ENCODE results near the gene EYA4. TPM values are rescaled to one million over a fixed set of nuclear protein-coding genes. Genes with fewer than 3 reads are reported as not detected.

The EYA4 gene
- total RNA-seq, 2 experiments from 2014 or later: not detected

DNA sequence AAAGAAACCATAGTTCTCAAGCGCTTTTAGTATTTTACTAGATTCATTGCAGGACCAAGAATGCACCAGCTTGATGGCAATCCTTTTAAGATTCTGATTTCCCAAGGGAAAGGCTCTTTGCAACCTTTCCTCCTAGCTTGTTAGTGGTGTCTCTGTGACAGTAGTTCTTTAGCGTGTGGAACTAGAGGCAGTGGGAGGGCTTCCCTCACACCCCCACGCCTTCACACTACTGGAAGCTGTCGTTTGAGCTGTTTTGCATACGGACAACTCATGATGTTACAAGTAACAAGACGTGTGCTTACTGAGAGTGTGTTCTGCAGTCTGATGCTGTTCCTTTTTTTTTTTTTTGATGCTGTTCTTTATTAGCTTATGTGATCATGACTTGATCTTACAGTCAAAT lies 34.1 kb downstream of the EYA4 start:
- Histone ChIP-seq H3K27me3 (ENCODE audit: control insufficient read depth in 1 of 2, insufficient read depth in 2 of 2, low read length in 2 of 2) (no peaks in the 10 kb centered on the region), H3K36me3 (ENCODE audit: insufficient read depth, low read length) (no peaks in the 10 kb centered on the region), H3K9me3 (ENCODE audit: control insufficient read depth in 1 of 2, insufficient read depth in 1 of 2, low read length in 2 of 2) (no peaks in the 10 kb centered on the region), H3K4me3 (ENCODE audit: low read length) (no peak overlapping the region), H3K27ac (ENCODE audit: low read depth in 1 of 2, low read length in 2 of 2) (no peak overlapping the region), H3K4me1 (ENCODE audit: insufficient read depth, low read length) (no peaks in the 10 kb centered on the region)
- TF ChIP-seq CTCF (IDR thresholded peaks at IDR 0.05): no peak
- Mint-ChIP-seq H3K36me3 (ENCODE audit: low read depth) (no peaks in the 10 kb centered on the region), H3K4me1 (ENCODE audit: low read depth) (no peaks in the 10 kb centered on the region), H3K27ac (no peak overlapping the region), H3K9me3 (no peaks in the 10 kb centered on the region), H3K27me3 (no peaks in the 10 kb centered on the region), H3K4me3 (no peak overlapping the region)
- ChIA-PET POLR2A (no interaction called here), CTCF (no interaction called here)
- no peak for DNase-seq
- no peak for ATAC-seq (ENCODE audit: poor library complexity)
- intact Hi-C loops (cut with DNase I, micrococcal nuclease): no loop called here

GRCh38 chr6:133277228-133277899 lies 36.2 kb downstream of the EYA4 start:
- Mint-ChIP-seq H3K36me3 (ENCODE audit: low read depth) (no peaks in the 10 kb centered on the region), H3K4me3 (no peak overlapping the region), H3K27me3 (no peaks in the 10 kb centered on the region), H3K27ac (no peak overlapping the region), H3K9me3 (no peaks in the 10 kb centered on the region), H3K4me1 (ENCODE audit: low read depth) (no peaks in the 10 kb centered on the region)
- DNase-seq (no peak), ATAC-seq (ENCODE audit: poor library complexity) (no peak)
- Histone ChIP-seq H3K4me1 (ENCODE audit: insufficient read depth, low read length) (no peaks in the 10 kb centered on the region), H3K27me3 (ENCODE audit: control insufficient read depth in 1 of 2, insufficient read depth in 2 of 2, low read length in 2 of 2) (no peaks in the 10 kb centered on the region), H3K36me3 (ENCODE audit: insufficient read depth, low read length) (no peaks in the 10 kb centered on the region), H3K4me3 (ENCODE audit: low read length) (no peak overlapping the region), H3K9me3 (ENCODE audit: control insufficient read depth in 1 of 2, insufficient read depth in 1 of 2, low read length in 2 of 2) (no peaks in the 10 kb centered on the region), H3K27ac (ENCODE audit: low read depth in 1 of 2, low read length in 2 of 2) (no peak overlapping the region)
- CTCF ChIA-PET: no interaction called here
- POLR2A ChIA-PET: interaction anchor here (0.7 kb wide), 1 partner anchor 85 kb away, joined by 3 read pairs; no protein-coding TSS in a partner anchor
- intact Hi-C loops (cut with DNase I, micrococcal nuclease): no loop called here
- TF ChIP-seq CTCF (IDR thresholded peaks at IDR 0.05): no peak

DNA sequence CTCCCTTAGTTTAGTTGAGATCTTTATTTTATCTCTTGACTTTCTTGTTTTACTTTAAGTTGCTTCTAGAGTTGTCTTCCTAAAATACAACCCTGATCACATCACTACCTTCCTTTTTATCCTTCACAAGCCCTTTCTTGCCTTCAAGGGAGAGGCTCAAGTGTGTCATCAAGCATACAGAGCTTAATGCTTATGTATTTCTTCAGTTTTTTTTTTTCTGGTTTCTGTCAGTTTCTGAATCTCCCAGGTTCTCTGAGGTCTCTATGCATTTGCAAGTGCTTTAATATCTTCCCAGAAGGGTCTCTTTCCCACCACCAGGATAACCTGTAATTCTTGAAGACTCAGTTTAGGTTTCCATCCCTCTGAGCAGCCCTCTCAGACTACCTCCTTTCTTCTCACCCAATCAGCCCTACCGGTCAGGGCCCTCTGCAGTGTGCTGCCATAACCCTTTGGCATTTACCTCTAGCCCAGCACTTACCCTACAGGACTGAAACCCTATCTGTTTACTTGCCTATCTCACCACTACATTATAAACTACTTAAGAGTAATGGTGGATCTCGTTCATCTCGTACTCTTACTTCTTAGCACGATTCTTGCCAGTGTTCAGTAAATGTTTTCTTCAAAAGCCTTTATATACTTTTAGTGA lies 36.9 kb downstream of the EYA4 start:
- ATAC-seq (ENCODE audit: poor library complexity): no peak
- Mint-ChIP-seq H3K27ac (no peak overlapping the region), H3K27me3 (no peaks in the 10 kb centered on the region), H3K4me1 (ENCODE audit: low read depth) (no peaks in the 10 kb centered on the region), H3K4me3 (no peak overlapping the region), H3K9me3 (no peaks in the 10 kb centered on the region), H3K36me3 (ENCODE audit: low read depth) (no peaks in the 10 kb centered on the region)
- CTCF ChIA-PET: no interaction called here
- POLR2A ChIA-PET: no interaction called here
- no peaks in the 10 kb centered on the region for H3K9me3 ChIP-seq (ENCODE audit: control insufficient read depth in 1 of 2, insufficient read depth in 1 of 2, low read length in 2 of 2)
- no peaks in the 10 kb centered on the region for H3K4me1 ChIP-seq (ENCODE audit: insufficient read depth, low read length)
- H3K4me3 ChIP-seq (ENCODE audit: low read length): no peak overlapping the region
- intact Hi-C loops (cut with DNase I, micrococcal nuclease): no loop called here
- H3K36me3 ChIP-seq (ENCODE audit: insufficient read depth, low read length): no peaks in the 10 kb centered on the region
- no peak for TF ChIP-seq CTCF (IDR thresholded peaks at IDR 0.05)
- H3K27ac ChIP-seq (ENCODE audit: low read depth in 1 of 2, low read length in 2 of 2): no peak overlapping the region
- no peaks in the 10 kb centered on the region for H3K27me3 ChIP-seq (ENCODE audit: control insufficient read depth in 1 of 2, insufficient read depth in 2 of 2, low read length in 2 of 2)
- no peak for DNase-seq
